T-helper 1 cell treated with Interleukin-12 subunit alpha and Interleukin-12 subunit beta and Interleukin-4 antibody, amounts not matched to agents 30 ng/mL and 1 ng/mL, for 36 hours (primary cell): ENCODE measurements around the gene FASN. TPM values are rescaled to one million over a fixed set of nuclear protein-coding genes. Genes with fewer than 3 reads are reported as not detected.

Experiments
- intact Hi-C: fragments of 100-400 bp; cut with micrococcal nuclease; formaldehyde crosslinking; loops from one replicate; pipeline ENCODE4 v1.15.1; 2024
- total RNA-seq: library from RNA; stranded (reverse); gene quantifications from 2 replicates; pipeline ENCODE4 v1.2.3, GENCODE V29; 2022

Gene FASN
- total RNA-seq, 1 donor from 2014 or later: 185 TPM

DNA sequence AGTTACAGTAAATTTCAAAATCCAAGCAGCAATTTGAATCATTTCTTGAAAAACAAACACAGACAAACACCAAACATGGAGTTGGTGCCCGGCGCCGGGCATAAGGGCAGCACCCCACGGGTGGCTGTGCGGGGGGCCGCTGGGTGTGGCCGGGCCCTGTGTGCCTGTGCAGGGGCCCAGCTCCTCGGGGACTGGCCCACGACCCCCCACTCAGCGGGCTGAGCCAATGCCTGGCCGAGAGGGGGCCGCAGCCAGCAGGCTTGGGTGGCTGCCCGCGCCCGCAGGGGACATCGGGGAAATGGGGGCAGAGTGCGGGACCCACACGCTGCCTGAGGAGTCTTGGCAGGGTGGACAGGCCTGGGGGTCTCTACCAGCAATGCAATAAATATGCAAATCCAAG lies 19.6 kb downstream of the FASN start:
- intact Hi-C loops: no loop called here

DNA sequence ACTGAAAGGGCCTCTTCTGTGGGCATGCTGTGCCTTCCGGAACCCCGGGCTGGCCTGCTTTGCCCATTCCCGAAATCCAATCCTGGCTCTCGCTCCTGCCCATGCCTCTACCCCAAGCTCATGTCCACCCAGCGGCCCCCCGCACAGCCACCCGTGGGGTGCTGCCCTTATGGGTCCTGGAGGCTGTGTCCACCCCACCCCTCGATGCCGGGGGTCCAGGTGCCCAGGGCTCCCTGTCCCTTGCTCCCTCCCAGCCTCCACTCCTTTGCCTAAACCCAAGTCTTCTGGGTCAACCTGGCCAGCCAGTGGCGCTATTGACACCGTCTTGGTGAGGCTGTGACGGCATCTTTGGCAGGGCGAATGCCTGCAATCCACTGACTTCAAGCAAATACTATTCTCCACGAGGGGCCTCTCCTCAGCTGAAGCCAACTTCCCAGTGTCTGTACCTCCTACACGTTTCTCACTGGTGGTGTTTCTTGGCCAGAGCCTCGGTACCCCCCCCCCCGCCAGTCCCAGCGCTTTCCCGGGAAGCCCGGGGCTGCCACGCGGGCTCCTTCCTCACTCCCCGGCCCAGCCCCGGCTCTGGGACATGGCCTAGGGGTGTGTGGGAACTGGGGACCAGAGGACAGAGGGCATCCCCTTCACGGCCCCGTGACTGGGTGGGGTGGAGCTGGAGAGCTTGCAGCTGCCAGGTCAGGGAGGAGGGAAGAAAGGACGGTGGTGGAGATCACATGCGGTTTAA lies 20.2 kb downstream of the FASN start:
- intact Hi-C loops: no loop called here

DNA sequence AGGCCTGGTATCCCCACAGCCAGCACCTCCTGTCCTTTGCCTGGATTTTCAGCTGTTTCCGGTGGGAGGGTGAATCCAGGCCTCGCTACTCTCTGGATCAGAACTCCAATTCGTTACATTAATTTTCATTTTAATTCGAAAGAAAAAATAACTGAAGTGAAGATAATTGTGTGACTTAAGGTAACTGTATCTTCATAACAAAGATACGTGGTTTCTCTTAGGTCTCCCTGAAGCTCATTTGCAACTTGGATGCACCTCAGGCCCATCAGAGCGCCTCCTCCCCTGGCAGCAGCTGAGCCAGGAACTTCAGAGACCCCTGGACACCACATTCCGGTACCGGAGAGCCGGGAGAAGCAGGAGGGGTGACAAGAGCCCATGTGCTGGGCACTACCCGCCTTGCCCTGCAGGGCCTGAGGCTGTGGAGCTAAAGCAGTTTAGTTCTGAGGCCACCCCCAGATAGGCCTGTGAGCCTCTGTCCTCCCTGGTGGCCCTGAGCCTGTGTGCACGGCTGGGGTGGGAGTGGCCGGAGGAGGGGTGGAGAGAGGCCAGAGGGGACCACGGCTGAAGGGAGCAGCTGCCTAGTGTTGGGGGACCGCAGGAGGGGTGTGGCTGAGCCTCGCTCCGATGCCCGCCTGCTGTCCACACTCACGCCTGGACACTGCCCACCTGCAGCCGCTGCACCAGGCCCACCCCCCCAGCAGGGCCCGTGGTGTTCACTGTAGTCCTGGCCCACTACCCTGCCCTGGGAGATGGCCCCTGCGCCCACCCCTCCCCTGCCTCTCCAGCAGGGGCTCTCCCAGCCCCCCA lies 21.0 kb downstream of the FASN start:
- intact Hi-C loops: no loop called here

DNA sequence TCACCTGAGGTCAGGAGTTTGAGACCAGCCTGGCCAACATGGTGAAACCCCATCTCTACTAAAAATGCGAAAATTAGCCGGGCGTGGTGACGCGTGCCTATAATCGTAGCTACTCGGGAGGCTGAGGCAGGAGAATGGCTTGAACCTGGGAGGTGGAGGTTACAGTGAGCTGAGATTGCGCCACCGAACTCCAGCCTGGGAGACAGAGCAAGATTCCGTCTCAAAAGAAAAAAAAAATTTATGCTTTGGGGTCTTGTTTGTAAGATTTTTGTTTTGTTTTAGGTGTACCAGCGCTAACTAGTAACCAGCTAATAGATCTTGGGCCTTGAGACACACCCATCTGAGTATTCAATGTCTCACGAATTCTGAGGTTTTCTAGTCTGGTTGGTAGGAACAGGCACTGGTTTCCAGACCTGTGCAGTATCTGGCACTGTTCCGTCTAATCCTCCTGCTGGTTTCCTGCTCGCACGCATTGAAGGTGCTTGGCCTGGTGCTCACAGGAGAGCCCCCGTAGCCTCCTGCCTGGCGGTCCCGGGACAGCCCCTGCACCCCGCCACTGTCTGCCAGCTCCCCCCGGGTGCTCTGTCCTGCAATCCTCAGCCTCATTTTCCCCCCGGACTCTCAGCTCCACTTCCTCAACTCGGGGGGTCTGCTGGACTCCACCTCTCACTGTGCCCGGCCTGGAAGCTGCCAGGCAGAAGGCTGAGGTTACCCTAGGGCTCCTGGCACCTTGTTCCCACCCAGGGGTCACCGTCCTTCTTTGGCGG lies 21.8 kb downstream of the FASN start:
- intact Hi-C loops: no loop called here

DNA sequence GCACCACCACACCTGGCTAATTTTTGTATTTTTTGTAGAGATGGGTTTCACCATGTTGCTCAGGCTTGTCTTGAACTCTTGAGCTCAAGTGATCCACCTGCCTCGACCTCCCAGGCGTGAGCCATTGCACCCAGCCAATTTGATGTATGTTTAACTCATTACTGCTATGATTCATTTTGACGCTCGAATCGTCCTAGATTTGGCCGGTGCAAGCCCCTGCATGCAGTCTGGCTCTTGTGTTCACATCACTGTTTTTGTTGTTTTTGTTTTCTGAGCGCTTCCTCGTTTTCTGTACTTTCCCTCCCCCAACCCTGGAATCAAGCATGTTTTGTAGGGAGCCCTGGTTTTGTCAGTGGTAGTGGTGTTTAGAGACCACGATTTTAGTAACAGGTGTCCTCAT lies 24.6 kb downstream of the FASN start:
- intact Hi-C loops: no loop called here

DNA sequence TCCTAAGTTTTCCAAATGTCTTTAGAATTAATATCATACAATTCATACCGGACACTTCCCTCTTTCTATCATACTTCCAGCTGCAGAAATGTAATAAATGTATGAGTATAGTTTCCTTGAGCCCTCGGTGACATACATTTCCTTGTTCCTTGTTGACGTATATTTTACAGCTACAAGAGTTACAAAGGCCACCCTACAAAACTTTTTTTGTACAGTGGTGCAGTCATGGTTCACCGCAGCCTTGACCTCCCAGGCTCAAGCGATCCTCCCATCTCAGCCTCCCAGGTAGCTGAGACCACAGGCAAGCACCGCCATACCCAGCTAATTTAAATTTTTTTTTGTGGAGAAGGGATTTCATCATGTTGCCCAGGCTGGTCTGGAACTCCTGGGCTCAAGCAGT lies 25.2 kb downstream of the FASN start:
- intact Hi-C loops: no loop called here

DNA sequence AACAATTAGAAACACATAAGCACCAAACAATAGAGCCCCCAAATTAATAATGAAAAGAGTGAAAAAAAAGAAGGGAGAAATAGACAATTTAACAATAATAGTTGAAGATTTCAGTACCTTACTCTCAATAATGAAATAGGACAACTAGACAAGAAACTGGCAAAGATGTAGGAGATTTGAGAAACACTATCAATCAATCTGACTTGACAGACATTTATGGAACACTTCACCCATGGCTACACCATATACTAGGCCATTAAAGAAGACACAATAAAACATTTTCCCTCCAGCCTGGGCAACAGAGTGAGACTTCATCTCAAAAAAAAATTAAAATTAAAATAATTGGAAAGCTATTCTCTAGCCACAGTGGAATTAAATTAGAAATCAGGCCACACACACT lies 27.4 kb downstream of the FASN start:
- intact Hi-C loops: no loop called here

DNA sequence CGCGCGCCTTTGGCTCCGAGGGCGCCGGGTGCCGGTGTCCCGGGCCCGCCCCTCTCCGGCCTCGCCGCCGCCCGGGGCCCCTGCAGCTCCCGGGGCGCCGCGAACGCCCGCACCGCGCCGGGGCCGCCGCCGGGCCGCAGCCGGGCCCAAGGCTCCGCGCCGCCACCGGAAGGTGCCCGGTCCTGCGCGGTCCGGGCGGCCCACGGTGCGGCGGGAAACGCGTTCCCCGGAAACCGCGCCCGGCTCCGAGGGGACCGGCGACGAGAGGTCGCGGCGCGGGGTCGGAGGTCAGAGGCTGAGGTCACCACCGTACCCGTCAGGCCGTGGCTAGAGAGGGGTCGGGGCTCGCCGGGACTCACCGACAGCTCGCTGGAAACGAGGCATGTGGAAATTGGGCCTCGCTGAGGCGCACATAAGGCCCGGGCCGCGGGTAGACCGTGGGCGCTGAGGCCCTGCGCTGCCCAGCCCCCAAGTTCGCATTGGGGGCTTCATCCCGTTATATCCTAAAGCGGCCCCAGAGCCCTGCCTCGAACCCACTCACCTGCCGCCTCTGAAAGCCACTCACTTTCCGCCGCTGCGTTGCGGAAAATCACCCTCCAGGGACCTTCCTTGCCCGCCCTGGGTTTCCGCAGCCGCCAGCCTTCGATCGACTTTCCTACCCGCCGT lies 32.3 kb downstream of the FASN start, which contains the start of gene DUS1L:
DUS1L (minus strand) TSS at position 167 of the 666 bp plus-strand sequence. CDS start 745 bp downstream, outside the sequence.
- intact Hi-C loops: loop anchor here (1.0 to 5.0 kb wide), 5 partner anchors 14 to 89 kb away; partner anchors contain the start of genes CENPX, DCXR, FASN and GPS1

DNA sequence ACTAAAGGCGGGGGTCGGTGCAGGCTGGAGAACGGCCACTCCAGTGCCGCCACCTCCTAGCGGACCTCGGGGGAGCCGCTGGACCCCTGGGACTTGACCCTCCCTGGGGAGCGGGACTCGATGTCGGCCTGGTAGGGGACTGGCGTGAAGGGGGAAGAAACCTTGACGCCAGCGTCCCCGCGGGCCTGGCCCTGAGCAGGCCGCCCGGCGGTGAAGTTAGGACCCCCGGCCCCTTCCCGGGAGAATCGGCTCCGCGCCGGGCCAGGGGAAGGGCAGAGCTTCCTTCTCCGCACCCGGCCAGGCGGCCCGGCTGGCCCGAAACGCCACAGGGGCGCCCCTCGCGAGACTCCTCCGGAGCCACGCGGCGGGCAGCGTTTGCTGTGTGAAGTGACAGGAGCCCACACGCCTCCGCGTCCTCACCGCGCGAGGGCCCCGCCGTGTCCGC lies 32.8 kb downstream of the FASN start:
- intact Hi-C loops: loop anchor here (1.0 to 5.0 kb wide), 5 partner anchors 14 to 89 kb away; partner anchors contain the start of genes CENPX, DCXR, FASN and GPS1

DNA sequence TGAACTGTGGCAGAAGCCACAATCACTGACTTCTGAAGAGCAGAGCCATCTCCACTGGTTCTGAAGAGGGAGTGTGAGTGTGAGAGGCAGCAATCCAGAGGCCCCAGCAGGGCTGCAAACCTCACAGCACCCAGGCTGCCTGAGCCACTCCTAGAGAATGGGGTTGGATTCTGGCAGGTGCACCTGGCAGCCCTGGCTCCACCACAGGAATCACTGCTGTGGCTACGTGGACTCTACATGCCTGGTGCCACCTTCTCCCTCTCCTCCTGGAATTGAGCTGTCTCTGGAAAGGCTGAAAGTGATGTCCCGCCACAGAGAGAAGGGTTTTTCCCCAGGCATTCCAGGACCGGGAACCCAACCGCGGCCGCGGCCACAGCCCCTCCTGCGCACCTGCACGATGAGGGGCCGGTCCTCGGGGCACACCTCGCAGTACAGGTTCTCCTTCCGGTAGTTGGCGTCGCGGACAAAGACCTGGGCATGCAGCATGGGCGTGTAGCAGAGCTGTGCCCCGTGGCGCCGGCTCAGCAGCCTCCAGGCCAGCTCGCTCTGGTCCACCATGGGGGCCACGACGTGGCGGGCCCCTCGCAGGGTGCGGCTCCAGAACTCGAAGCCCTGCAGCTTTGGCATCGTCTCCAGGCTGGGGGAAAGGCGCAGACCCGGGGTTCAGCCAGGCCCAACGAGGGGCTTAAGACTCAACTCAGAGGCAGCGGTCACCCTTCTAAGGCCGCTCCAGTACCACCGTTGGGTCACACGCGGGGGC lies 33.4 kb downstream of the FASN start:
- intact Hi-C loops: loop anchor here (1.0 to 5.0 kb wide), 5 partner anchors 13 to 90 kb away; partner anchors contain the start of genes CENPX, DCXR, FASN and GPS1

DNA sequence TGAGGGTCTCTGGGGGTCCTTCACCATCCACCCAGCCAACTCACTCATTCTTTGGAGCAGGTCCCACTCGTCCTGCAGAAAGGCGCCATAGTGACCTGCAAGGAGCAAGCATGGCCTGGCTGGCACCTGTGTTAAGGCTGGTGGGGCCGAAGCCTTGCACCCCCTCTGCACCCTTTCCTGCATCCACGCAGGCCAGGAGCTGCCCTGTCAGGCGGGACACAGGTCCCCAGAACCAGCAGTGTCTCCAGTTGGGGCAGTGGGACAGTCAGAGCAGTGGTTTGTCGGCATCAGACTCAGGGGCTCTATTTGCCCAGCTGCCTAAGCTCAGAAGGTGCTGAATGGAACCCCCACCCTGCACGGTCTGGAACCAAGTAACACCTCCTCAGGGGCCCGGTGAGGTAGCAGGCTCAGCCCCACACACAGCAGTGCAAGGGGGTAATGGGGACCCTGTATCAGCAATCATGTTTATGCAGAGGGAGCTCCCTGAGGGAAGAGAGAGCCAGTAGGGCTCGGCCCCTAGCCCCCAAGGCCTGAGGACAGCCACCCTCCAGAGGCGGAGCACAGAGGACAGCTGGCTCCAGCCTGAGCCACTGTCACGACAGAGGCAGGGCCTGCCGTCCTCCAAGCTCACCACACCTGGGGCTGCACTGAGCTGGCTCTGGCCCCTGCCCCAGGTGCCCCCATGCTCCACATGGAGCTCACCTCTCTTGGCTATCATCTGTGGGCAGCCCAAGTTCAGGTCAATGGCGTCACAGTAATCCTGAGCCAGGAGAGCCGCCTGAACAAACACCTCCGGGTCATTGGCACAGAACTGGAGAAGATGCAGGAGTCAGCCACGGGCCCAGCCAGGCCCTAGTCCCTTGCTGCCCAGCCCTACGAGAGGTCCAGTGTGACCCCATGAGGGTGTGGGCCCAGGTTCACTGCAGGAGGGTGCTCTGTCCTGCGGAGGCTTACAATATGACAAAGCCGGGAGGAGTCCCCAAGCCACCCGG lies 34.3 kb downstream of the FASN start:
- intact Hi-C loops: loop anchor here (2.0 kb wide), 1 partner anchor 35 kb away; the partner anchor contains the start of gene FASN

DNA sequence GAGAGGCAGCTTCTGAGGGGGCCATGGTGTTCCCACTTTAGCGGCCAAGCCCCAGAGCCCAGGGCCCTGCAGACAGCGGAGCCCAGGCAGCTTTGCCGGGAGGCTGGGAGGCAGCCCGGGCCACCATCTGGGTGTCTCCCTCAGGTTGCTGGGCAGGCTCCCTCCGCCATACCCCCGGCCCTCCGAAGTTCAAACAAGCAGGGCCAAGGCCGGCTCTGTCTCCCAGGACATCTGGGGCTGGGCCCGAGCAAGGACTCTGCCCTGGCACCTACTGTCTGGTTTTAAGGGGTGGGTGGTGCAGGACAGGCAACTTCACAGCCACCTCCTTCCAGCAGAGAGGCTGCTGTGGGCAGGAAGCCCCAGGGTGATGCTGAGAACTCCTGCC lies 35.1 kb downstream of the FASN start:
- intact Hi-C loops: no loop called here

DNA sequence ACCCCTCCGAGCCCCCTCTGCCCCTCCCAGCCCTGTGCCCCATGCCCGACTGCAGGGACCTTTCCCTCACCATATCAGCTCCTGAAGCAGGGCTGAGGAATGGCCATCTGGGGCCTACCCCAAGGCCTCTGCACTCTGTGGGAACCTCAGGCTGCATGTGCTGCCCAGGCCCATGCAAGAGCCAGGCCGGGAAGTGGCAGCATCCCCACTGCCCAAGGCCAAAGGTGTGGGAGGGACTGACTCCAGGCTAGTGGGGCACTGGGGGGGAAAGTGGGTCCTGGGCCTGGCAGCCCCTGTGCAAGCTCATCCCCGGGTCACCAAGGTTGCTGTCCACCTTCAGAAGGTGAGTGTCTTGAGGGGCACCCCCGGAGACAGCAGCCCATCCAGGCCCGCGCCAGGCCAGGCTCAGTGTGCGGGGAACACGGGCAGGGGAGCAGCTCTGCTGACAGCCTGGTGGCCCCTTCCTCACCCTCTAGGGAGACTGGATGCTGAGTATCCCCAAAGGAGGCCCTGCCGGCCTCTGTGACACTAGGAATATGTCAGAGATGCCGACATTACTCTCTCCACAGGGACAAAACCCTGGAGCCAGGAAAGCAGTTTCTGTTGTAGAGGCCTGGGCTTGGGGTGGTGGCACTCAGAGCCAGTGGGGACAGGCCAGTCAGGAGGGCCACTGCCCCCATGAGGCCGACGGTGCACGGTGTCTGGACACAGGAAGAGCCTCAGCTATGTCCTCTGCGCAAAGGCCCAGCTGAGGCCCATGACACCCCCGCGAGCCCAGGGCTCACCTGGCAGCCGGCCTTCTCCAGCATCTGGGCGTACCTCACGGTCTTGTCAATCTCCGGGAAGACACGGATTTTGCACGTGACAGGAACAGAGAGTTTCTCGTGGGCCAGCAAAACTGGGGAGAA lies 35.7 kb downstream of the FASN start:
- intact Hi-C loops: no loop called here

DNA sequence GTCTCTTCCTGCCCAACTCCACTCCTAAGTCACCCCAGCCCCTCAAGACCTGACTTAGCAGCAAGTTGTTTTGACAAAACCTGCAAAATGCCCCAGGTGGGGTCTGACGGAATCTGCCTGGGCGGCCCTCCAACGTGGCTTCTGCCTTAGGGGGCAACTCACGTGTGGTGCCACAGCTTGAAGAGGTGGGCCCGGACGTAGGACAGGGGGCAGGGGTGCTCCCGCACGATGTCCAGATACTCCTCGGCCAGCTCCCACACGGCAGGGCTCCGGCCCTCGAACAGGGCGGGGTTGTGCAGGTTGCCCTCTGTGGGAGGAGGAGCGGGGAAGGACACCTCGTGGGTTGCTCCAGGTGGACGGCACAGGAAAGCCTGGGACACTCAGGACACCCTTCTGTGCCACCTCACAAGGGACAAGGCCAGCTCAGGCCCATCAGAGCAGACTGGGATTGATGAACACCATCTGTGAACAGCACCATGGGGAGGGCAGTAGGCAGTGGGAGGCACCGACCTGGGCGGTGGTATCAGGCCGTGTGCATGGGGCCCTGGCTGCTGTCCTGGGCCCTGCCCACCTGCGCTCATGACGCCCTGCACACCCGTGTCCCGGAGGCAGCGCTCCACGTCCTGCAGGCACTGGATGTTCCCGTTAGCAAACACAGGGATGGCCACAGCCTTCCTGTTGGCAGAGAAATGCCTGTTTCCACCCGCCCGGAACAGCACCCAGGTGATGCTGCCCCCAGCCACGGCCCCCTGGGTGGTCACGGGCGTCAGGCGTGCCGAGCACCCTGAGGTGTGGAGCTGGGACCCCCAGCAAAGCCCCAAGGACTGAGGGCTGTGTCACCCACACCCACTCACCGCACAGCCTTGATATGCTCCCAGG lies 36.8 kb downstream of the FASN start:
- intact Hi-C loops: no loop called here

DNA sequence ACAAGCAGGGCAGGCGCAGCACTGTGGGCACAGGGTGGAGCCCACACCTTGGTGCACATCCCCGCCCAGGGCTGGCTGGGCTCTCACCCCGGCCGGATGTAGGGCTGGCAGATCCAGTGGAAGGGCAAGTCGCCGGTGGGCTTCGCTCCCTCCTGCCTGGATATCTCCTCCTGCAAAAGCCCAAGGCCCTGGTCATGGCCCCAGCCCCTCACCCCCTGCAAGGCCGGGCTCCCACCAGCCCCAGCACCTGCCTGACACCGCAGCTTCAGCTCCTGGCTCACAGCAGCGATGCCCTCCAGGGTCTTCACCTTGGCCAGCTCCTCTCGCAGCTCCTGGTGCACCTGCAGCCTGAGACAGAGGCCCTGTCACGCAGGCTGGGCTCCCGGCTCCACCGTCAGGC lies 37.4 kb downstream of the FASN start:
- intact Hi-C loops: no loop called here

DNA sequence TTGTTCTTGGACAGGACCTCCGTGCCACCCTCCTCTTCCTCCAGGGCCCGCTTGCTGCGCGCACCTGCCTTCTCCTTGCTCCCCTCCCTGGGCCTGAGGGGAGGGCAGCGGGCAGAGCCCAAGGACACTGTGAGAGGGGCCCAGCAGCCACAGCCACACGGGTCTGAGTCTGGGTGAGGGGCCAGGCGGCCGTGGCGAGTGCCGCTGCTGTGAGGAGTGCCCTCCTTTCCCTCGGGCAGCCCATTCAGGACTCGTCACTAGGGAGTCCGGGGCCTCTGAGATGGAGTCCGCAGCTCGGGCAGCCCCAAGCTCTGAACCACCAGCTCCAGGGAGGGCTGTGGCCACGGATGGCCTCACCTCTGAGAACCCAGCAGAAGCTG lies 38.0 kb downstream of the FASN start:
- intact Hi-C loops: no loop called here
